ENCODE results near the gene ZBTB17. TPM values are rescaled to one million over a fixed set of nuclear protein-coding genes. Genes with fewer than 3 reads are reported as not detected.

The ZBTB17 gene
- total RNA-seq, 1 donor: 40.0 TPM

- H3K4me1 ChIP-seq (ENCODE audit: insufficient read depth, low read length): peaks cover 12% of the 10 kb centered on the region
- H3K9me3 ChIP-seq (ENCODE audit: low read depth, low read length): no peaks in the 10 kb centered on the region
- H3K27me3 ChIP-seq (ENCODE audit: insufficient read depth, low read length): no peaks in the 10 kb centered on the region
- no peak overlapping the region for H3K4me3 ChIP-seq (ENCODE audit: low read length)
Observed at GRCh38 chr1:15943328-15943991, 32.4 kb downstream of the ZBTB17 start.

- Histone ChIP-seq H3K4me3 (ENCODE audit: low read length) (no peak overlapping the region), H3K27me3 (ENCODE audit: insufficient read depth, low read length) (no peaks in the 10 kb centered on the region), H3K4me1 (ENCODE audit: insufficient read depth, low read length) (peaks cover 6% of the 10 kb centered on the region), H3K9me3 (ENCODE audit: low read depth, low read length) (no peaks in the 10 kb centered on the region)
Observed at GRCh38 chr1:15942661-15943327, 33.1 kb downstream of the ZBTB17 start.

- H3K27me3 ChIP-seq (ENCODE audit: insufficient read depth, low read length): no peaks in the 10 kb centered on the region
- no peaks in the 10 kb centered on the region for H3K9me3 ChIP-seq (ENCODE audit: low read depth, low read length)
- no peak overlapping the region for H3K4me3 ChIP-seq (ENCODE audit: low read length)
- H3K4me1 ChIP-seq (ENCODE audit: insufficient read depth, low read length): no peaks in the 10 kb centered on the region
Observed at GRCh38 chr1:15941899-15942660, 33.8 kb downstream of the ZBTB17 start.

GRCh38 chr1:15941044-15941840 is 34.7 kb downstream of the ZBTB17 start:
- Histone ChIP-seq H3K27me3 (ENCODE audit: insufficient read depth, low read length) (no peaks in the 10 kb centered on the region), H3K4me1 (ENCODE audit: insufficient read depth, low read length) (no peaks in the 10 kb centered on the region), H3K4me3 (ENCODE audit: low read length) (no peak overlapping the region), H3K9me3 (ENCODE audit: low read depth, low read length) (no peaks in the 10 kb centered on the region)

GRCh38 chr1:15940110-15941043 is 35.5 kb downstream of the ZBTB17 start:
- H3K9me3 ChIP-seq (ENCODE audit: low read depth, low read length): no peaks in the 10 kb centered on the region
- no peaks in the 10 kb centered on the region for H3K27me3 ChIP-seq (ENCODE audit: insufficient read depth, low read length)
- H3K4me1 ChIP-seq (ENCODE audit: insufficient read depth, low read length): no peaks in the 10 kb centered on the region
- H3K4me3 ChIP-seq (ENCODE audit: low read length): no peak overlapping the region

GRCh38 chr1:15939181-15940109 is 36.5 kb downstream of the ZBTB17 start:
- Histone ChIP-seq H3K9me3 (ENCODE audit: low read depth, low read length) (no peaks in the 10 kb centered on the region), H3K4me1 (ENCODE audit: insufficient read depth, low read length) (no peaks in the 10 kb centered on the region), H3K4me3 (ENCODE audit: low read length) (no peak overlapping the region), H3K27me3 (ENCODE audit: insufficient read depth, low read length) (no peaks in the 10 kb centered on the region)

GRCh38 chr1:15938628-15939161 is 37.2 kb downstream of the ZBTB17 start:
- H3K4me3 ChIP-seq (ENCODE audit: low read length): no peak overlapping the region
- no peaks in the 10 kb centered on the region for H3K9me3 ChIP-seq (ENCODE audit: low read depth, low read length)
- H3K27me3 ChIP-seq (ENCODE audit: insufficient read depth, low read length): no peaks in the 10 kb centered on the region
- no peaks in the 10 kb centered on the region for H3K4me1 ChIP-seq (ENCODE audit: insufficient read depth, low read length)

GRCh38 chr1:15937706-15938168 is 38.2 kb downstream of the ZBTB17 start:
- Histone ChIP-seq H3K9me3 (ENCODE audit: low read depth, low read length) (no peaks in the 10 kb centered on the region), H3K4me1 (ENCODE audit: insufficient read depth, low read length) (no peaks in the 10 kb centered on the region), H3K27me3 (ENCODE audit: insufficient read depth, low read length) (no peaks in the 10 kb centered on the region), H3K4me3 (ENCODE audit: low read length) (no peak overlapping the region)

GRCh38 chr1:15937146-15937545 is 38.8 kb downstream of the ZBTB17 start:
- H3K27me3 ChIP-seq (ENCODE audit: insufficient read depth, low read length): no peaks in the 10 kb centered on the region
- H3K4me1 ChIP-seq (ENCODE audit: insufficient read depth, low read length): no peaks in the 10 kb centered on the region
- H3K4me3 ChIP-seq (ENCODE audit: low read length): no peak overlapping the region
- no peaks in the 10 kb centered on the region for H3K9me3 ChIP-seq (ENCODE audit: low read depth, low read length)

GRCh38 chr1:15936025-15936424 is 39.9 kb downstream of the ZBTB17 start:
- H3K4me3 ChIP-seq (ENCODE audit: low read length): no peak overlapping the region
- H3K9me3 ChIP-seq (ENCODE audit: low read depth, low read length): no peaks in the 10 kb centered on the region
- H3K4me1 ChIP-seq (ENCODE audit: insufficient read depth, low read length): no peaks in the 10 kb centered on the region
- no peaks in the 10 kb centered on the region for H3K27me3 ChIP-seq (ENCODE audit: insufficient read depth, low read length)

GRCh38 chr1:15935056-15935950 is 40.6 kb downstream of the ZBTB17 start:
- Histone ChIP-seq H3K27me3 (ENCODE audit: insufficient read depth, low read length) (no peaks in the 10 kb centered on the region), H3K4me3 (ENCODE audit: low read length) (no peak overlapping the region), H3K9me3 (ENCODE audit: low read depth, low read length) (no peaks in the 10 kb centered on the region), H3K4me1 (ENCODE audit: insufficient read depth, low read length) (no peaks in the 10 kb centered on the region)
